ENCODE measurements around the gene ZNF622.
"Not testable (repeated sequence)": the region's sequence is repeated elsewhere in the genome, so short reads cannot be mapped to it uniquely, and the experiment has no call there.

ZNF622 gene

DNA sequence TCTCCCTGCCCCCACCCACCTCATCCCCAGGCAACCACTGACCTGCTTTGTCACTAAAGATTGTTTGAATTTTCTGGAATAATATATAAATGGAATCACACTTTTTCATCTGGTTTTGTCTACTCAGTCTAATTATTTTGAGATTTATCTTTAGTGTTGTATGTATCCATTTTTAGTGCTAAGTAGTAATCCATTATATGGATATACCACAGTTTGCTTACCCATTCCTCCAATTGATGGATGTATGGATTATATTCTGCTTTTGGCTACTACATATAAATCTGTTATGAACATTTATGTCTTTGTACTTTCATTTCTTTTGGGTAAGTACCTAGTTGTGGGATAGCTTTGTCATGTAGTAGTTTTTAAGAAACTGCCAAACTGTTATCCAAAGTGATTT is 14.5 kb upstream of the ZNF622 start:
- DNase-seq = no peak

DNA sequence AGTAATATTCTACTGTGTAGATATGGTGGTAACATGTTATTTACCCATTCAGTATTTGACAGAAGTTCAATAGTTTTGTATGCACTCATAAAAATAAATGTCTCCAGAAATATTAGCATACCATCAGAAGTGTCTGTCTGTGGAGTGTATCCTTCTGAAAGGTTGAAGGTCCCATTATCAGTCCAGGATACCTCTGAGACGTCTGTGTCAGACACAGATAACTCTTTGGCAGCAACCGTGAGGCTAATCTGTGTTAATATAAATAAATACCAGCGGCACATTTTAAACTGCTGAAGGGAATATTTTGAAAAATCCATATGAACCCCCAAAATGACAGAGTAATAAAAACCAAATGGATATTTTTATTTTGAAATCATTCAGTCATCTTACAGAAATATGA is 11.9 kb upstream of the ZNF622 start:
- DNase-seq = no peak

DNA sequence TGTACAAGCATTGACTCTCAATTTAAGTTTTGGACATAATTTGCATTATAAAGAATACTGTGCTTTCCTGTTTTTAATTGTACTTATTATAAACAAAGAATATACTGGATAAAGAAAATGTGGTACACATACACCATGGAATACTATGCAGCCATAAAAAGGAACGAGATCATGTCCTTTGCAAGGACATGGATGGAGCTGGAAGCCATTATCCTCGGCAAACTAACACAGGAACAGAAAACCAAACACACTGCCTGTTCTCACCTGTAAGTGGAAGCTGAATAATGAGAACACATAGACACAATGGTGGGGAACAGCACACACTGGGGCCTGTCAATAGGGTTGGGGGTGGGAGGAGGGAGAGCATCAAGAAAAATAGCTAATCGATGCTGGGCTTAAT is 10.8 kb upstream of the ZNF622 start:
- not testable (repeated sequence) for DNase-seq

- no peak for DNase-seq
These were observed 5.8 kb upstream of the ZNF622 start for GRCh38 chr5:16471387-16471786.

DNA sequence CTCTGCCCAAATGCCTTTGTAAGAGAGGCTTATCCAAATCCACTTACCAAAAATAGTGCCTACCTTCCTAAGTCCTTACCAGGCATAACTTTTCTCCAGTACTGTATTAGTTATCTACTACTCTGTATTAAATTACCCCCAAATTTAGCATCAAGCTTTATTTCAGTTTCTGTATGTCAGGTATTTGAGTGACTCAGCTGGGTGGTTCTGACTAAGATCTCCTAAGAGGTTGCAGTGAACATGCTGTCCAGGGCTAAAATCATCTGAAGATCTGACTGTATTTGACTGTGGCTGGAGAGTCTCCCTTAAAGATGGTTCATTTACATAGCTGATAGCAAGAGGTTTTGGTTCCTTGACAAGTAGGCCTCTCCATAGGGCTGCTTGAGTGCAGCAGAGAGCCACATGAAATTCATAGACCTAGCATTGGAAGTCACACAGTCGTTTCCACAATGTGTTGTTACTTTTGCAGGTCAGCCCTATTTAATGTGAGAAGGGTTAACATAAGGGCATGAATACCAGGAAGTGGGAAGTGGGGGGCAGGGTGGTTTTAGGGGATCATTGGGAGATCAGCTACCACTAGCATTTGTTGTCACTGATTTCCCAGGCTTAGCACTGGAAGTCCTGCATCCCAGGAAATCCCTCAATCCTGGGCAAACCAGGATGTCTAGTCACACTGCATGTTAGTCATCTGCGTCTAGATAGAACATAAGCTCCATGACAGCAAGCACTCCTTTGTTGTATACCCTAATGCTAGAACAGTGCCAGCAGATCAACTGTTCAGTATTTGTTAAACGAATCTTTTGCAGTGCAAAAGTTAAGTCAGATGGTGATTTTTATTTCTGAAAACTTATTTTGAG is 2.0 kb upstream of the ZNF622 start:
- DNase-seq = no peak

GRCh38 chr5:16464664-16465543 is 696 bp downstream of the ZNF622 start:
- no peak for DNase-seq

- DNase-seq = no peak
These were observed 1.4 kb downstream of the ZNF622 start for GRCh38 chr5:16464231-16464630.

DNA sequence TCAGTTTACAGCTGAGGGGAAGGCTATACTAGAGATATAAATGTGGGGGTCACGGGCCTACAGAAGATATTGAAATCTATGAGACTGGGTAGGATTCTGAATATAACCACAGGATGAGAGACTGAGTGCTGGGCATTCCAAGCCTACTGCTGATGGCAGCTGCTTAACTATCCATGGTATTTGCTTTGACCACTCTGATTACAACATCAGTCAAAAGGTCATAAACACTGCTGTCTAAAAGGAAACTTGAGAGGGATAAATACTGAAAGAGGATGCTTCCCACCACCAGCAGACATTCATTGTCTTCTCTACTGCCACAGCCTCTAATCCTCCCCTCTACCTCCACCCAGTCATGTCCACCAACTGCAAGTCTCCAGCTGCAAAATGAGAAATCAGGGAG is 3.8 kb downstream of the ZNF622 start:
- no peak for DNase-seq

DNA sequence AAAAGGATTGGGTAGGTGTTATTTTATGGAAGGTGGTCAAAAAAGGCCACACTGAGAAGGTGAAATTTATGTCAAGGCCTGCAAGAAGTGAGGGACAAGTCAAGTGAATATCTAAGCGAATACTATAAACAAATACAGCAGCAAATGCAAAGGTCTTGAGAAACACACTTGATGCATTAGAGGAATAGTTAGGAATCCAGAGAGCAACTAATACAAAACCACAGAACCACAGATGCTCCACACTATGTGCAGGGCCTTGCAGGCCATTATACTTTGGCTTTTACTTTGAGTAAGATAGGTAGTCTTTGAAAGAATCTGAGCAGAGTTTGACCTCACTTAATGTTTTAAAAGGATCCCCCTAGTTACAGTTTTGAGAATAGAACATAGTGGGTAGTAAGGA is 4.6 kb downstream of the ZNF622 start:
- DNase-seq = no peak

DNA sequence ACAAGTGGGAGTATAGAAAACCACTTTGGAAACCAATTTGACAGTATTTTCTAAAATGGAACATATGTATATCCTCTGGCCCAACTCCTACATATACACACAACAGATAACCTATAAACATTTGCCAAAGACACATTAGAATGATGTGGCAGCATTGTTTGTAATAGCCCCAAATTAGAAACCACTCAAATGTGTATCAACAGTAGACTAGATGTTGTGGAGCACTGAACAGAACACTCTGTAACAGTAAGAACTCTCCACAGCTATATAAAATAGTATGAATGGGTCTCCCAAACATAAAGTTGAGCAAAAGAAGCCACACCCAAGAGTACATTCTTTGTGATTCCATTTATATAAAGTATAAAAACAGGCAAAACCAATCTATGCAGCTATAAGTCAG is 6.1 kb downstream of the ZNF622 start:
- DNase-seq = no peak

DNA sequence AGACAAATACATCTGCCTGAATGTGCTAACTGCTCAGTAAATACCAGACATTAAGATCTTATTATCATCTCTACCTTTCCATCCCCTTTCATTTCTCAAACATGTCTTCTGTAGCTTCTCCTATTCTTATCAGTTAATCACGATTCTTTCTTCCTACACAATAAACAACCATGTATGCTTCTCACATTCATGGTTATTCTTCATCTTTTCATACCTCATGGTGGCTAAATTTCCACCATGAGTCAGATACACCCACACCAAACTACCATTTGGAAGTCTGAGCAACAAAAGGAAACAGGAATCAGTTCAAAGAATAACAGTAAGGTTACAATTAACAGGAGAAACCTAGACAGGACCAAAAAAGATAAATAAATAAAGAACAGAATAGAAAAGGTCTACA is 7.7 kb downstream of the ZNF622 start:
- DNase-seq = no peak

DNA sequence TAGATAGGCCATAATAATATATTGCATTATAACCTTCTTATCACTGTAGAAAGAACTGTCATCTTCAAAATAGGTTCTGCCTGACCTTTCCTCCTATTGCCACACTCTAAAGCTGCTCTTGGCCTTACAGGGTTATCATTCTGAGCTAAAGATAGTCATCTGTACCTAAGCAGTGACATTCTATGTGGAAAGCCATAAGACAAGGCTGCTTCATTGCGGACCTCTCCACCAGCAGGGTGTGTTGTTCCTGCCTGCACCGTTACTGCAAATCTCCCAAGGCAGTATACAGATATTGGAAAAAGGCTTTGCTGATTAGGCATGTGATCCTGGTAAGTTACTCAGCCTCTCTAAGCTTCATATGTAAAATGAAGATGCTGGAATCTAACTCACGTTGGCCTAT is 8.1 kb downstream of the ZNF622 start:
- DNase-seq = no peak

DNA sequence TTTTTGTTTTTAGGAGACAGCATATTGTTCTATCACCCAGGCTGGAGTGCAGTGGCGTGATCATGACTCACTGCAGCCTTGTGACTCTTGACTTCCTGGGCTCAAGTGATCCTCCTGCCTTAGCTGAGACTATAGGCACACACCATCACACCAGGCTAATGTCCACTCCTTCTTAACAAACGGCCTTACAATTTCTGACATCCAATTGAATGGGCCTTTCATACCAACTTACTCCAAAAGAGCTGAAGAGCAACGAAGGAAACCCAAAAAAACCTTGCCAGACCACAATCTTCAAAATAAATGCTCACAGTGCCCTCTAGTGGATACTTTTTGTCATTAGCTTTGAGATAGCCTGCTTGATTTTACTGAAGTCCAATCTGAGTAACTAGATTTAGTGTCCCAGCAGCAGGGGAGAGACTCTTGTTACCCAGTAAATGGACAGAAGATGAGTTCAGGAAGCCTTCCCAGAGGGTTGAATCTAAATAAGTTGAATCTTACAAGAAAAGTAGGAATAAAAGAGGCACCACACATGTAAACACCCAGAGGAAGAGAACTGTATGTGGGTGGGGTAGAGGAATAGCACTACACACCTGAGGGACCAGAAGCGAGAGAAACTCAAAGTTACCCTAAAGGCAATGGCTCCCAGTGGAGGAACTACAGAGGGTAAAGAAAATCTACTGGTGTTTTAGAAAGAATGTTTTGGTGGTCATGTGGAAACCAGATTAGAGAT is 9.3 kb downstream of the ZNF622 start:
- DNase-seq = peak; percentile 39

- DNase-seq = no peak
These were observed 9.9 kb downstream of the ZNF622 start for GRCh38 chr5:16455668-16456067.

- no peak for DNase-seq
These were observed 10.9 kb downstream of the ZNF622 start for GRCh38 chr5:16454686-16455085.

- no peak for DNase-seq
These were observed 12.0 kb downstream of the ZNF622 start for GRCh38 chr5:16453609-16454008.

GRCh38 chr5:16450163-16450562 is 15.4 kb downstream of the ZNF622 start:
- DNase-seq = no peak

- DNase-seq = no peak
These were observed 18.6 kb downstream of the ZNF622 start for GRCh38 chr5:16446993-16447392.

DNA sequence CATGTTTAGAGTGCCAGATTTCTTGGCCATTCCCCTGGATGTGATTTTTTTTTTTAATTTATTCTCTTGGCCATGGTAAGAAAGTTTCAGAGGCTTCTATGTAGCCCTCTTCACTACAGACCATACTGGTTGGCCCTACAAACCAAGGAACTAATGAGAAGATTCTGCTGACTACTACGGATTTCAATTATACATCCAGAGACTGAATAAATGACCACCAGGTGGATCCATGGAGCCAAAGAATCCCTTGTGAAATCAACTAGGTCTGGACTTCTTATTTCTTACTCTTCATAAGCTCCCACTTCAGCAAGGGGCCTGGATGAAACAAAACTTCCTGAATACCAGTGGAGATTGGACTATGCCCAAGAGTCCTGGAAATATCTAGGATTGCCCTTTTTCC is 27.6 kb downstream of the ZNF622 start:
- no peak for DNase-seq

- DNase-seq = not testable (repeated sequence)
These were observed 29.4 kb downstream of the ZNF622 start for GRCh38 chr5:16436065-16436682.

DNA sequence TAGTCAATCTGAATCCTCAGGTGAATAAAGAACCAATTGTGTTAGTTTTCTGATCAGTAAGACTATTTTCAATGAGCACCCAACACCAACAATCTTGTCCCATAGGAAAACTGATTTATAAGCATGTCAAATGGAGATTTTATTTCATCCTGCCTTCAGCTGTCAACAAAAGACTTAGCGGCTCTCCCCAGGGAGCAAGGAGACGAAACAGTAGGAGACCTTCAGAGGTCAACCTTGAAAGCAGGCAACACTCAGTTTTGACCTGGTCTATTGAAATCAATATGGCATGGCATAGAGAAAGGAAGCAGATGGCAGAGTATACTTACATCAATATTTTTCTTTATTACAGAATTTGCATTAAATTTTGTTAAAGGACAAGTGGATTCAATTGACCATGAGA is 34.1 kb downstream of the ZNF622 start:
- no peak for DNase-seq

DNA sequence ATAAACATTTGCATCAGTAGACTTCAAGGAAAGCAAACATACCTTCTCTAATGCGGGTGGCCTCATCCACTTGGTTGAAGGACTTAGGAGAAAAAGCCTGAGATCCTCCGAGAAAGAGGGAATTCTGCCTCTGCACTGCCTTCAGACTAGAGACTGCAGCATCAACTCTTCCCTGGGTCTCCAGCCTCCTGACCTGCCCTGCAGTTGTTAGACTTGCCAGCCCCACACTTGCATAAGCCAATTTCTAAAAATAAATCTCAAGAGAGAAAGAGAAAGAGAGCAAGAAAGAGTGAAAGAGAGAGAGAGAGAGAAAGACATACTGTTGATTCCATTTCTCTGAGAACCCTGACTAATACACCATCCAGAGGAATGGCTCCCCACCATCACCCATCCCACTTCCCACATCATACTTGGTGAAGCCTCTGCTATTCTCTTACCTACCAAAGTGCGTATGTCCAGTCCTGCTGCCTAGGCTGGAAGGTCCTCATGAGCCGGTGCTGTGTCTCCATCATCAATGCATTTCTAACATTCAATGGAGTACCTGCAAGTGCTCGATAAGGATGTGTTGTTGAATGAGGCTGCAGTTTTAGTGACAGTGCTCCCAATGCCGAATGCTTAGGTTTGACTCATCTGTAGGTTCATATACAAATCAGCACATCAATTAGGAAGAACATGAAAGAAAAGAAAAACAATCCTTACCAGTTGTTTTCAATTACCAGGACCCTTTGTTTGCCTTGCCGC is 35.1 kb downstream of the ZNF622 start:
- no peak for DNase-seq
